ENCODE measurements around the gene ADCY2. TPM values are rescaled to one million over a fixed set of nuclear protein-coding genes. Genes with fewer than 3 reads are reported as not detected.

The ADCY2 gene
- total RNA-seq, 2 experiments from 2014 or later, result not detected

GRCh38 chr5:7773178-7773577 is 377.2 kb downstream of the ADCY2 start:
- ChIA-PET CTCF (ENCODE audit: unreplicated experiment) (no interaction called here), POLR2A (no interaction called here)
- no peaks in the 10 kb centered on the region for H3K4me1 ChIP-seq (ENCODE audit: insufficient read depth, low read length, poor library complexity, severe bottlenecking)
- H3K36me3 ChIP-seq (ENCODE audit: insufficient read depth, low read length), result no peaks in the 10 kb centered on the region
- no peak for DNase-seq (ENCODE audit: low spot score)
- no peak overlapping the region for H2AFZ ChIP-seq (ENCODE audit: low read length)
- TF ChIP-seq CTCF (conservative IDR thresholded peaks at IDR 0.05; ENCODE audit: low read length) (no peak), EZH2phosphoT487 (IDR thresholded peaks at IDR 0.05; ENCODE audit: borderline replicate concordance, low read depth, low read length) (no peak)
- BruUV-seq (replicated peaks), result no TSS peak
- no peaks in the 10 kb centered on the region for H3K79me2 ChIP-seq (ENCODE audit: insufficient read depth, low read depth, low read length)
- H3K4me3 ChIP-seq (ENCODE audit: low read depth, low read length, poor library complexity, severe bottlenecking), result no peak overlapping the region
- no peak overlapping the region for H3K27ac ChIP-seq (ENCODE audit: low read depth, low read length, poor library complexity, severe bottlenecking)
- intact Hi-C loops (cut with micrococcal nuclease; ENCODE audit: unreplicated experiment), result no loop called here
- H3K9me3 ChIP-seq (ENCODE audit: low read length), result no peaks in the 10 kb centered on the region
- H3K9me2 ChIP-seq (ENCODE audit: insufficient read depth, low read length), result no peaks in the 10 kb centered on the region
- no peaks in the 10 kb centered on the region for H4K20me1 ChIP-seq (ENCODE audit: insufficient read depth, low read length)
- no peak overlapping the region for H3K4me2 ChIP-seq (ENCODE audit: low read length)

GRCh38 chr5:7776442-7776841 is 380.5 kb downstream of the ADCY2 start:
- Histone ChIP-seq H3K4me3 (ENCODE audit: low read depth, low read length, poor library complexity, severe bottlenecking) (no peak overlapping the region), H3K9me3 (ENCODE audit: low read length) (no peaks in the 10 kb centered on the region), H3K79me2 (ENCODE audit: insufficient read depth, low read depth, low read length) (no peaks in the 10 kb centered on the region), H3K27ac (ENCODE audit: low read depth, low read length, poor library complexity, severe bottlenecking) (no peak overlapping the region), H3K4me1 (ENCODE audit: insufficient read depth, low read length, poor library complexity, severe bottlenecking) (no peaks in the 10 kb centered on the region), H4K20me1 (ENCODE audit: insufficient read depth, low read length) (no peaks in the 10 kb centered on the region), H3K4me2 (ENCODE audit: low read length) (no peak overlapping the region), H3K36me3 (ENCODE audit: insufficient read depth, low read length) (no peaks in the 10 kb centered on the region), H3K9me2 (ENCODE audit: insufficient read depth, low read length) (no peaks in the 10 kb centered on the region), H2AFZ (ENCODE audit: low read length) (no peak overlapping the region)
- TF ChIP-seq EZH2phosphoT487 (IDR thresholded peaks at IDR 0.05; ENCODE audit: borderline replicate concordance, low read depth, low read length) (no peak), CTCF (conservative IDR thresholded peaks at IDR 0.05; ENCODE audit: low read length) (no peak)
- BruUV-seq (replicated peaks), result no TSS peak
- POLR2A ChIA-PET, result interaction anchor here (0.6 kb wide), 1 partner anchor 24 kb away, joined by 3 read pairs; no protein-coding TSS in a partner anchor
- CTCF ChIA-PET (ENCODE audit: unreplicated experiment), result no interaction called here
- no peak for DNase-seq (ENCODE audit: low spot score)
- intact Hi-C loops (cut with micrococcal nuclease; ENCODE audit: unreplicated experiment), result no loop called here

- Histone ChIP-seq H3K4me1 (ENCODE audit: insufficient read depth, low read length, poor library complexity, severe bottlenecking) (no peaks in the 10 kb centered on the region), H3K9me2 (ENCODE audit: insufficient read depth, low read length) (no peaks in the 10 kb centered on the region), H3K79me2 (ENCODE audit: insufficient read depth, low read depth, low read length) (no peaks in the 10 kb centered on the region), H3K27ac (ENCODE audit: low read depth, low read length, poor library complexity, severe bottlenecking) (no peak overlapping the region), H2AFZ (ENCODE audit: low read length) (no peak overlapping the region), H3K4me3 (ENCODE audit: low read depth, low read length, poor library complexity, severe bottlenecking) (no peak overlapping the region), H4K20me1 (ENCODE audit: insufficient read depth, low read length) (no peaks in the 10 kb centered on the region), H3K4me2 (ENCODE audit: low read length) (no peak overlapping the region), H3K36me3 (ENCODE audit: insufficient read depth, low read length) (no peaks in the 10 kb centered on the region), H3K9me3 (ENCODE audit: low read length) (no peaks in the 10 kb centered on the region)
- POLR2A ChIA-PET, result no interaction called here
- TF ChIP-seq CTCF (conservative IDR thresholded peaks at IDR 0.05; ENCODE audit: low read length) (no peak), EZH2phosphoT487 (IDR thresholded peaks at IDR 0.05; ENCODE audit: borderline replicate concordance, low read depth, low read length) (no peak)
- BruUV-seq (replicated peaks), result no TSS peak
- intact Hi-C loops (cut with micrococcal nuclease; ENCODE audit: unreplicated experiment), result no loop called here
- CTCF ChIA-PET (ENCODE audit: unreplicated experiment), result no interaction called here
- DNase-seq (ENCODE audit: low spot score), result no peak
These were observed 383.4 kb downstream of the ADCY2 start for GRCh38 chr5:7779019-7780005.

Data from OCI-LY7 (cell line).